Left lung (tissue), 10 donors: Measurements from ENCODE around the gene TRA2B. TPM values are rescaled to one million over a fixed set of nuclear protein-coding genes. Genes with fewer than 3 reads are reported as not detected.

Experiments
- ATAC-seq: fragments of 200-7000 bp; cut with Tn5 transposase; one replicate; pipeline ENCODE4 v1.9.1; 2020; ENCODE audit warnings: moderate library complexity
- DNase-seq, 4 donors: peaks; one replicate each; pipeline ENCODE4 v3.0.0-alpha.2; 2013 to 2020
- H3K27ac ChIP-seq, 2 donors: fragments of 200-600 bp; sonication (generic) in 1 of 2; one replicate each; pipeline versions ENCODE4 v1.5.0 to v1.8.0; 2020 to 2021
- H3K27me3 ChIP-seq, 2 donors: fragments of 200-600 bp; sonication (generic) in 1 of 2; one replicate each; pipeline versions ENCODE4 v1.5.0 to v1.8.0; 2020 to 2021
- H3K36me3 ChIP-seq, 2 donors: fragments of 200-600 bp; sonication (generic) in 1 of 2; one replicate each; pipeline versions ENCODE4 v1.5.0 to v1.8.0; 2020 to 2021
- H3K4me1 ChIP-seq, 2 donors: fragments of 200-600 bp; one replicate each; pipeline ENCODE4 v1.8.0; 2021
- H3K4me3 ChIP-seq, 2 donors: fragments of 200-600 bp; sonication (generic) in 1 of 2; one replicate each; pipeline versions ENCODE4 v1.5.0 to v1.8.0; 2020 to 2021; ENCODE audit warnings: mild to moderate bottlenecking in 1 of 2
- H3K9me3 ChIP-seq, 2 donors: fragments of 200-600 bp; sonication (generic) in 1 of 2; one replicate each; pipeline versions ENCODE4 v1.5.0 to v1.8.0; 2020 to 2021
- CTCF ChIP-seq, 2 donors: fragments of 200-600 bp; sonication (generic) in 1 of 2; IDR thresholded peaks; one replicate each; pipeline versions ENCODE4 v1.5.0 to v1.8.0; 2021; ENCODE audit warnings: antibody characterized with exemption in 2 of 2
- intact Hi-C, 2 donors: fragments of 100-400 bp; cut with DNase I; formaldehyde crosslinking; loops; one replicate each; pipeline versions ENCODE4 v1.11.2 to v1.14.2; 2022
- polyA plus RNA-seq, 6 donors: library from polyadenylated mRNA; unstranded; fragments of 120-200 nt; gene quantifications; one replicate each; pipeline ENCODE4 v1.2.1, GENCODE V29; 2013; ENCODE audit not compliant: insufficient read length in 6 of 6
- total RNA-seq, 2 donors: library from RNA; stranded (reverse); fragmentation: NEBNext Ultra II Directional; extraction: Animal tissue kit (Norgen Biotek cat#: 25700); gene quantifications; one replicate each; pipeline ENCODE4 v1.2.1, GENCODE V29; 2021
- donor health status: DM: no; HTN: yes; CAD: no.
- donor health status: DM: no; HTN: no; CAD: no.

The TRA2B gene
- total and polyA plus RNA-seq, 8 donors: 86.0 to 300 (median 273) TPM

GRCh38 chr3:185880600-185880999 lies 57.2 kb downstream of the TRA2B start:
- TF ChIP-seq CTCF (IDR thresholded peaks at IDR 0.05): no peak
- intact Hi-C loops: no loop called here
- no peaks in the 10 kb centered on the region for H3K9me3 ChIP-seq

GRCh38 chr3:185878920-185879319 lies 58.9 kb downstream of the TRA2B start:
- Histone ChIP-seq H3K27me3 (no peaks in the 10 kb centered on the region), H3K9me3 (no peaks in the 10 kb centered on the region), H3K4me3 (no peak overlapping the region), H3K4me1 (no peaks in the 10 kb centered on the region), H3K36me3 (no peaks in the 10 kb centered on the region), H3K27ac (no peak overlapping the region)
- ATAC-seq (no peak), DNase-seq (no peak)
- TF ChIP-seq CTCF (IDR thresholded peaks at IDR 0.05): no peak
- intact Hi-C loops: no loop called here

More at GRCh38 chr3:185880600-185880999, 57.2 kb downstream of the TRA2B start:
- Histone ChIP-seq H3K4me1 (no peaks in the 10 kb centered on the region), H3K4me3 (no peak overlapping the region), H3K36me3 (no peaks in the 10 kb centered on the region), H3K27ac (no peak overlapping the region), H3K27me3 (no peaks in the 10 kb centered on the region)
- DNase-seq: no peak
- no peak for ATAC-seq

- no peak for TF ChIP-seq CTCF (IDR thresholded peaks at IDR 0.05)
- Histone ChIP-seq H3K9me3 (no peaks in the 10 kb centered on the region), H3K4me3 (no peak overlapping the region), H3K27ac (no peak overlapping the region), H3K4me1 (no peaks in the 10 kb centered on the region), H3K27me3 (no peaks in the 10 kb centered on the region), H3K36me3 (no peaks in the 10 kb centered on the region)
- ATAC-seq (no peak), DNase-seq (no peak)
- intact Hi-C loops: no loop called here
These were observed 63.7 kb downstream of the TRA2B start for GRCh38 chr3:185874119-185874518.

GRCh38 chr3:185867650-185868049 lies 70.2 kb downstream of the TRA2B start:
- TF ChIP-seq CTCF (IDR thresholded peaks at IDR 0.05): no peak
- intact Hi-C loops: no loop called here
- DNase-seq (no peak), ATAC-seq (no peak)
- no peaks in the 10 kb centered on the region for H3K4me1 ChIP-seq
- no peaks in the 10 kb centered on the region for H3K27me3 ChIP-seq
- no peaks in the 10 kb centered on the region for H3K36me3 ChIP-seq
- no peaks in the 10 kb centered on the region for H3K9me3 ChIP-seq
- no peak overlapping the region for H3K27ac ChIP-seq
- H3K4me3 ChIP-seq: no peak overlapping the region

- no peak for TF ChIP-seq CTCF (IDR thresholded peaks at IDR 0.05)
- Histone ChIP-seq H3K27me3 (no peaks in the 10 kb centered on the region), H3K36me3 (no peaks in the 10 kb centered on the region), H3K4me3 (no peak overlapping the region), H3K9me3 (no peaks in the 10 kb centered on the region), H3K4me1 (no peaks in the 10 kb centered on the region), H3K27ac (no peak overlapping the region)
- ATAC-seq: no peak
- intact Hi-C loops: no loop called here
- no peak for DNase-seq
These were observed 70.8 kb downstream of the TRA2B start for GRCh38 chr3:185866995-185867394.
